HG03439 (cell line): Measurements from ENCODE around the gene EHMT1.
"Not testable (repeated sequence)": the region's sequence is repeated elsewhere in the genome, so short reads cannot be mapped to it uniquely, and the experiment has no call there.

Experiments
- ATAC-seq: cut with Tn5 transposase; IDR thresholded peaks from one replicate; pipeline ENCODE4 v1.9.1; 2021; ENCODE audit warnings: mild to moderate bottlenecking, moderate library complexity; ENCODE audit not compliant: unreplicated experiment

The EHMT1 gene

GRCh38 chr9:137757613-137758029, 138.8 kb downstream of the EHMT1 start:
- no peak for ATAC-seq

GRCh38 chr9:137758067-137758466, 139.3 kb downstream of the EHMT1 start:
- no peak for ATAC-seq

GRCh38 chr9:137759117-137759516, 140.3 kb downstream of the EHMT1 start:
- ATAC-seq: no peak

GRCh38 chr9:137759649-137760321, 141.0 kb downstream of the EHMT1 start:
- no peak for ATAC-seq

- no peak for ATAC-seq
These were observed 141.6 kb downstream of the EHMT1 start for GRCh38 chr9:137760426-137760825.

- ATAC-seq: no peak
These were observed 142.2 kb downstream of the EHMT1 start for GRCh38 chr9:137761032-137761431.

GRCh38 chr9:137761793-137762192, 143.0 kb downstream of the EHMT1 start:
- ATAC-seq: no peak

GRCh38 chr9:137762414-137763061, 143.7 kb downstream of the EHMT1 start:
- peak; percentile 69 for ATAC-seq

- no peak for ATAC-seq
These were observed 144.6 kb downstream of the EHMT1 start for GRCh38 chr9:137763271-137763955.

GRCh38 chr9:137764171-137764671, 145.4 kb downstream of the EHMT1 start:
- no peak for ATAC-seq

- ATAC-seq: no peak
These were observed 146.2 kb downstream of the EHMT1 start for GRCh38 chr9:137764981-137765380.

- no peak for ATAC-seq
These were observed 146.7 kb downstream of the EHMT1 start for GRCh38 chr9:137765536-137765935.

- no peak for ATAC-seq
These were observed 152.8 kb downstream of the EHMT1 start for GRCh38 chr9:137771580-137771979.

GRCh38 chr9:137772281-137772873, 153.6 kb downstream of the EHMT1 start:
- no peak for ATAC-seq

GRCh38 chr9:137774775-137775386, 156.1 kb downstream of the EHMT1 start:
- no peak for ATAC-seq

GRCh38 chr9:137776306-137776995, 157.6 kb downstream of the EHMT1 start:
- ATAC-seq: no peak

GRCh38 chr9:137777761-137778160, 159.0 kb downstream of the EHMT1 start:
- ATAC-seq: no peak

GRCh38 chr9:137778336-137778735, 159.5 kb downstream of the EHMT1 start:
- ATAC-seq: no peak

- no peak for ATAC-seq
These were observed 160.1 kb downstream of the EHMT1 start for GRCh38 chr9:137778914-137779313.

- ATAC-seq: not testable (repeated sequence)
These were observed 161.2 kb downstream of the EHMT1 start for GRCh38 chr9:137780031-137780430.
